ENCODE data around the gene SRRM2. TPM values are rescaled to one million over a fixed set of nuclear protein-coding genes. Genes with fewer than 3 reads are reported as not detected.
A peak's percentile ranks its signal among the peaks of the same experiment; 100 is the strongest.

The SRRM2 gene
- total and polyA plus RNA-seq, 9 of the 15 experiments (the other 6 are each of a cell fraction or from before 2014, with no cell fraction given), result 26.7 to 563 (median 81.1) TPM

DNA sequence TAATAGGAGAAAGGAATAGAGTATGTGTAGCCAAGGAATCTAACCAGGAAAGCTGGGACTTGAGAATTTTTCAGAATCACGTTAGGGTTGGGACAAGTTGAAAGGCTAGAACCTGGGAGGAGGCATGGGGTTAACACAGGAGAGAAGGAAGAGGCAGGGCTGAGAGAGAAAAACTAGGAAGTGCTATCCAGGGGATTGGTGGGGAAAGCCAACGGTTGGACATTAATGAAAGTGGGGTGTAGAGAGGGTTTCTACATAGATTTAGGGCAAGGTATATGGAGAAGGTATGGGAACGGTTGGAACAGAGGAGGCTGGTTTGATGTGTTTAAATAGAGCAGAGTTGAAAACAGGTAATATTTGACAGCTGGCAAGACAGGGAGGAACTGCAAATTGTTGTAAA is 2.7 kb downstream of the SRRM2 start:
- H2AFZ ChIP-seq (ENCODE audit: low read depth, low read length), result no peak overlapping the region
- H3K9ac ChIP-seq (ENCODE audit: insufficient read depth in 1 of 2, low read depth in 2 of 2, low read length in 2 of 2), result peak overlapping the region; percentile 4 to 27; a peak in 2 of 4 replicates
- no peak for DNase-seq (ENCODE audit: extremely low read depth in 1 of 4, low spot score in 3 of 4)
- H3K9me3 ChIP-seq (replicated peaks; ENCODE audit: control insufficient read depth, insufficient read depth, low read depth, low read length), result peaks cover 3% of the 10 kb centered on the region
- no peak for TF ChIP-seq ZNF395 (CRISPR knock-in tag; IDR thresholded peaks at IDR 0.05)
- TF ChIP-seq, protein P1, sequence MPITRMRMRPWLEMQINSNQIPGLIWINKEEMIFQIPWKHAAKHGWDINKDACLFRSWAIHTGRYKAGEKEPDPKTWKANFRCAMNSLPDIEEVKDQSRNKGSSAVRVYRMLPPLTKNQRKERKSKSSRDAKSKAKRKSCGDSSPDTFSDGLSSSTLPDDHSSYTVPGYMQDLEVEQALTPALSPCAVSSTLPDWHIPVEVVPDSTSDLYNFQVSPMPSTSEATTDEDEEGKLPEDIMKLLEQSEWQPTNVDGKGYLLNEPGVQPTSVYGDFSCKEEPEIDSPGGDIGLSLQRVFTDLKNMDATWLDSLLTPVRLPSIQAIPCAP (CRISPR knock-in tag; IDR thresholded peaks at IDR 0.05; ENCODE audit: borderline replicate concordance), result no peak
- 0 out of 2 replicates have a peak, but pooled peaks have one; percentile 3 for TF ChIP-seq SNIP1 (IDR thresholded peaks at IDR 0.05; ENCODE audit: low read depth)
- TF ChIP-seq, protein P2, sequence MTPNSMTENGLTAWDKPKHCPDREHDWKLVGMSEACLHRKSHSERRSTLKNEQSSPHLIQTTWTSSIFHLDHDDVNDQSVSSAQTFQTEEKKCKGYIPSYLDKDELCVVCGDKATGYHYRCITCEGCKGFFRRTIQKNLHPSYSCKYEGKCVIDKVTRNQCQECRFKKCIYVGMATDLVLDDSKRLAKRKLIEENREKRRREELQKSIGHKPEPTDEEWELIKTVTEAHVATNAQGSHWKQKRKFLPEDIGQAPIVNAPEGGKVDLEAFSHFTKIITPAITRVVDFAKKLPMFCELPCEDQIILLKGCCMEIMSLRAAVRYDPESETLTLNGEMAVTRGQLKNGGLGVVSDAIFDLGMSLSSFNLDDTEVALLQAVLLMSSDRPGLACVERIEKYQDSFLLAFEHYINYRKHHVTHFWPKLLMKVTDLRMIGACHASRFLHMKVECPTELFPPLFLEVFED (CRISPR knock-in tag; conservative IDR thresholded peaks at IDR 0.05), result 0 out of 2 replicates have a peak, but pooled peaks have one; percentile 31
- TF ChIP-seq, protein P3, sequence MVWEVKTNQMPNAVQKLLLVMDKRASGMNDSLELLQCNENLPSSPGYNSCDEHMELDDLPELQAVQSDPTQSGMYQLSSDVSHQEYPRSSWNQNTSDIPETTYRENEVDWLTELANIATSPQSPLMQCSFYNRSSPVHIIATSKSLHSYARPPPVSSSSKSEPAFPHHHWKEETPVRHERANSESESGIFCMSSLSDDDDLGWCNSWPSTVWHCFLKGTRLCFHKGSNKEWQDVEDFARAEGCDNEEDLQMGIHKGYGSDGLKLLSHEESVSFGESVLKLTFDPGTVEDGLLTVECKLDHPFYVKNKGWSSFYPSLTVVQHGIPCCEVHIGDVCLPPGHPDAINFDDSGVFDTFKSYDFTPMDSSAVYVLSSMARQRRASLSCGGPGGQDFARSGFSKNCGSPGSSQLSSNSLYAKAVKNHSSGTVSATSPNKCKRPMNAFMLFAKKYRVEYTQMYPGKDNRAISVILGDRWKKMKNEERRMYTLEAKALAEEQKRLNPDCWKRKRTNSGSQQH (CRISPR knock-in tag; IDR thresholded peaks at IDR 0.05), result 0 out of 2 replicates have a peak, but pooled peaks have one; percentile 14
- TF ChIP-seq, protein P4, sequence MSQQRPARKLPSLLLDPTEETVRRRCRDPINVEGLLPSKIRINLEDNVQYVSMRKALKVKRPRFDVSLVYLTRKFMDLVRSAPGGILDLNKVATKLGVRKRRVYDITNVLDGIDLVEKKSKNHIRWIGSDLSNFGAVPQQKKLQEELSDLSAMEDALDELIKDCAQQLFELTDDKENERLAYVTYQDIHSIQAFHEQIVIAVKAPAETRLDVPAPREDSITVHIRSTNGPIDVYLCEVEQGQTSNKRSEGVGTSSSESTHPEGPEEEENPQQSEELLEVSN (IDR thresholded peaks at IDR 0.05; ENCODE audit: borderline replicate concordance in 1 of 2, extremely low read depth in 1 of 2, insufficient read depth in 1 of 2, insufficient read length in 1 of 2, low read depth in 1 of 2, low read length in 1 of 2, poor library complexity in 1 of 2, severe bottlenecking in 1 of 2), result no peak
- no peak for TF ChIP-seq FOS (IDR thresholded peaks at IDR 0.05; ENCODE audit: extremely low read depth, insufficient read length)
- peak; percentile 31; the same call in 1 of the 2 replicates for TF ChIP-seq SPI1 (IDR thresholded peaks at IDR 0.05; ENCODE audit: borderline replicate concordance, low read depth, low read length)
- TF ChIP-seq ZNF165 (CRISPR knock-in tag; IDR thresholded peaks at IDR 0.05; ENCODE audit: borderline replicate concordance), result no peak
- peak; percentile 53; the same call in 1 of the 2 replicates for TF ChIP-seq SP1 (CRISPR knock-in tag; IDR thresholded peaks at IDR 0.05)
- ChIA-PET CTCF (ENCODE audit: low intra/inter-chr PET ratio) (no interaction called here), POLR2A (interaction anchor here (0.6 to 5.5 kb wide), 3 partner anchors 11 to 22 kb away, joined by 3 to 96 read pairs (median 5); no protein-coding TSS in a partner anchor)
- H3K79me2 ChIP-seq (ENCODE audit: control insufficient read depth, insufficient read depth, low read length), result peaks cover 88% of the 10 kb centered on the region
- H3K27ac ChIP-seq (ENCODE audit: extremely low read depth, low read depth, low read length), result no peak overlapping the region
- no peak for ATAC-seq
- peak overlapping the region; percentile 79; the same call in 1 of the 2 replicates for H3K4me3 ChIP-seq
- intact Hi-C loops (cut with micrococcal nuclease), result no loop called here
- H3K9me1 ChIP-seq (ENCODE audit: control insufficient read depth, insufficient read depth, low read length), result no peaks in the 10 kb centered on the region
- peaks cover 21 to 25% of the 10 kb centered on the region in 2 experiments for H3K4me1 ChIP-seq (replicated peaks in 1 of 2; ENCODE audit: control insufficient read depth in 2 of 2, insufficient read depth in 2 of 2, low read length in 2 of 2)
- in situ Hi-C loops (cut with MboI), result no loop called here
- BruUV-seq (replicated peaks), result no TSS peak
- 0 out of 2 replicates have a peak overlapping the region, but pooled peaks have one; percentile 4 for H3K4me2 ChIP-seq (ENCODE audit: insufficient read depth, low read length)
- H3K36me3 ChIP-seq (ENCODE audit: control insufficient read depth, insufficient read depth, low read length), result peaks cover 69% of the 10 kb centered on the region
- H4K20me1 ChIP-seq (replicated peaks; ENCODE audit: control insufficient read depth, insufficient read depth, low read length), result peaks cover 30% of the 10 kb centered on the region; the same call in 1 of the 2 replicates
- 27% methylated on average over 3 of the region's 3 CpGs for WGBS (ENCODE audit: insufficient coverage, low coverage, missing lambda C conversion rate)
- H3K27me3 ChIP-seq (ENCODE audit: control insufficient read depth in 2 of 2, insufficient read depth in 2 of 2, low read length in 2 of 2), result no peaks in the 10 kb centered on the region
- peak; percentile 23 for FAIRE-seq
